HG03571 (cell line): ENCODE results near the gene CCL28.
"Not testable (repeated sequence)": the region's sequence is repeated elsewhere in the genome, so short reads cannot be mapped to it uniquely, and the experiment has no call there.

ENCODE experiments used
- ATAC-seq: cut with Tn5 transposase; IDR thresholded peaks from one replicate; pipeline ENCODE4 v1.9.1; 2021; ENCODE audit not compliant: unreplicated experiment

Gene CCL28, protein sequence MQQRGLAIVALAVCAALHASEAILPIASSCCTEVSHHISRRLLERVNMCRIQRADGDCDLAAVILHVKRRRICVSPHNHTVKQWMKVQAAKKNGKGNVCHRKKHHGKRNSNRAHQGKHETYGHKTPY

DNA sequence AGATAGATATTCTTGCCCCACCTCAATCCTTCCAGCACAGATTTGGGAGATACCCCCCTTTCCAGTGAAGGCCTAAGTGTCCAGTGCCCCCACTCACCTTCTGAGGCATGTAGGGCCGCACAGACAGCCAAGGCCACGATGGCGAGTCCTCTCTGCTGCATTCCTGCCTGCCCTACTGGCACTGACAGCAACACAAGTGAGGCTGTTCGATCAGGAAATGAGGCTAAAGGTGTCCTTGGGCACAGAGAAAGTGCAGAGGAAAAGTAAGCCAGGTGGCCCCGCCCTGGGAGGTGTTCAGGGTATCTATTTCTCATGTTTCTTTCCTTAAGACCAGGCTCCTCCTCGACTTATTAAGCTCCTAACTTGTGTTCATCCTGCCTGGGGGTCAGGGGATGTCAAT, at the start of gene CCL28:
Gene CCL28 (minus strand): TSS at position 236 of the 400 bp plus-strand sequence. CDS start 75 bp downstream, at position 161.
- no peak for ATAC-seq

DNA sequence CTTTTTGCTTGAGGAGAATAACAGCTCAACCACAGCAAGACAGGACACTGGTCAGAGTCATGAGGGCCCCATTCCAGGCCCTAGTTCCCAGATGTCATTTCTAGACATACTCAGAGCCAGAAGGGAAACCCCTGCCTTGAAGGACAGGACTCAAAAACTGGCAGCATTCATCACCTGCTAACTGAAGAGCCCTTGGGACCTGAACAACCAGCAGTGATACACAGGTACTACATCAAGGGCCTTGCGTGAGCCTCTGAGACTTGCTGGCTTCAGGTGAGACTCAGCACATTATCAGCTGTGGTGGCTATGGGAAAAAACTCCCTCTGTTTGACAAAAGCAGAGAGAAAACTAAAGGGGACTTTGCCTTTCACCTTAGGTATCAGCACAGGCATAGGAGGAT, 48.9 kb upstream of the CCL28 start:
- no peak for ATAC-seq

DNA sequence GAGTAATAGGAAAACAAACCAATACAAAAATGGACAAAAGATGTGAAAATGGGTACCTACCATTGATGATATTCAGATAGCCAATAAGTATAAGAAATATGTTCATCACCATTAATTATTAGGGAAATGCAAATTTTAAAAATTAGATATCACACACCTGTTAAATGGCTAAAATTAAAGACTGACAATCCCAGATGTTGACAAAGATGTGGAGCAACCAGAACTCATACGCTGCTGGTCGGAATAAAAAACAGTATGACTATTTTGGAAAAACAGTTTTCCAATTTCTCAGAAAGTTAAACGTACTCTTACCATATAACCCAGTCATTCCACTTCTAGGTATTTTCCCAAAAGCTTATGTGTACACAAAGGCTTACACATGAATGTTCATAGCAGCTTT, 44.4 kb upstream of the CCL28 start:
- no peak for ATAC-seq

DNA sequence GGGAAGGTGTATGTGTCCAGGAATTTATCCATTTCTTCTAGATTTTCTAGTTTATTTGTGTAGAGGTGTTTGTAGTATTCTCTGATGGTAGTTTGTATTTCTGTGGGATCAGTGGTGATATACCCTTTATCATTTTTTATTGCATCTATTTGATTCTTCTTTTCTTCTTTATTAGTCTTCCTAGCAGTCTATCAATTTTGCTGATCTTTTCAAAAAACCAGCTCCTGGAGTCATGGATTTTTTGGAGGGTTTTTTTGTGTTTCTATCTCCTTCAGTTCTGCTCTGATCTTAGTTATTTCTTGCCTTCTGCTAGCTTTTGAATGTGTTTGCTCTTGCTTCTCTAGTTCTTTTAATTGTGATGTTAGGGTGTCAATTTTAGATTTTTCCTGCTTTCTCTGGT, 29.4 kb upstream of the CCL28 start:
- not testable (repeated sequence) for ATAC-seq

DNA sequence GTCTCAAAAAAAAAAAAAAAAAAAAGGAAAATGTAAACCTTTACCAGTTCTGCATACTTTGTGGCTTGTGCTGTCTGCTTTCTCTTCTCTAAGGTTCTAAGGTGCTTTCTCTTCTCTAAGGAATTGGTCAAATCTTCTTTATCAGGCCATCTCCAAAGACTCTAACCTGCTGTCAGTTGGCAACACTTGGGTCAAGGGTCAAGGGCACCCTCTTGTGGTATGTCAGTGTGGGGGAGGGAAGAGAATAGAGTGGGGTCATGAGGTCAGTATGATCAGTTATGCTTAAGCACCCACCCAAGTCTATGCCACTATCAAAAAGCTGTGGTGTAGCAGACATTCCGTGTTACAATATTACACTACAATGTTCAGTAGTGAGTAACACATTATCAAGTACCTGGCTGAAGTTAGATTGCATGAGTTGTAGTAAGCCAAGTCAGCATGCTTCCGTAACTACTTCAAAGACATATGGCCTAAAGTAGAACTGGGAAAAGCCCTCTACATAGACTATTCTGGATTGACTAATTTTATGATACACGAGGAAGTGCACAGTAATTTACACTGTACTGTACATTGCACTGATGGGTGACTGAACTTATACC, 25.0 kb upstream of the CCL28 start:
- ATAC-seq = no peak

DNA sequence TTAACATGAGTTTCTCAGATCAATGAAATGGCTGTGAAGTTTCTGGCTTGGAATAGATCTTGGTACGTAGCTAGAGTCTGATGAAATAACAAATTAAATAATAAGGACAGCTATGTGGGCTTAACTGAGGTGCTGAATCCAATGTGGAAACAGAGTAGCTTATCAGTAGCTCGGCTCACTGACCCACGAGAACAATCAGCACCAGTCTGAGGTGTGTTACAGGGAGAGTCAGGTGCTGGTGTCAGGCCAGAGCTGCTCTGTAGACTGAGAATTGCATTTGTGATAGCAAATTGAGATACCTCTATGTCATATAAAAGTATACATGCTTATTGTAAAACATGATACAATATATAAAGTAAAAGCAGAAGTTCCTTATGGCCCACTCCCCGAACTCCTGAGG, 21.2 kb upstream of the CCL28 start:
- ATAC-seq = no peak

DNA sequence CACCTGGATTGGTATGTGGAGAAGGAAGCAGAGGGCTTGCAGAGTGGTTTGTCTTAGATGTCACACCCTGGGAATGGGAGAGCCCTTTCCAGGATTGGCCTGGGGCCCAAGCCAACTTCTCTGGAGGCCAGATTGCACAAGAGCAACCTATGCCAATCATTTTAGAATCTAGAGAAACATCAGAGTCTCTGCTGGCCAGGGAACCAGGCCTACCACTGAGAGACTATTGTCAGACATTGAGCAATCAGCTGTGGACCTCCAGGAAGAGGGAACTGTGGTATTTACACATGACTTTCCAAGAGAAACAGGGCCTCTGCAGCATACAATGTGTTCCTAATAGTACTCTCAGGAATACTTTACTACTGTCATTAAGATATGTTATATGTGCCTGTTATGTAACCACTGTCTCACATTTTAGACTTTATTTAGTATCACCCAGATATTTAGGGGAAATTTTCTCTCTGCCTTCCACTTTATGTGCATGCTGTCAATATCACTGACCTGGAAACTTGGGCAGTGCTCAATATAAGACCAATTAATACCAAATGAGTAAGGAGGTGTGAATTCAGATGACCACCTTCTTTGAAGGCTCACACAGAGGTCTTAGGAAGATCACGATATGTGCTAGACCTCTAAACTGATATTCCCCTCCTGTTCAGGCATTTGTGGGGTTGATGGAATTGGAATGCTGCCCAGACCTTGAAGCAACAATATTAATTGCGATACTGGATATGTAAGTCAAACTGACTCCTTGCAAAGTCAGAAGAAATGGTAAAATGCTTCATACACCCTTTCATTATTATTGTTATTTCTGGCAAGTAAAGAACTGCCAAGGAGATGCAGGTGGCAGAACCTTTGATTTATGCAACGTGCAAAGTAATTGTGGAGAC, 20.5 kb upstream of the CCL28 start:
- ATAC-seq = no peak

DNA sequence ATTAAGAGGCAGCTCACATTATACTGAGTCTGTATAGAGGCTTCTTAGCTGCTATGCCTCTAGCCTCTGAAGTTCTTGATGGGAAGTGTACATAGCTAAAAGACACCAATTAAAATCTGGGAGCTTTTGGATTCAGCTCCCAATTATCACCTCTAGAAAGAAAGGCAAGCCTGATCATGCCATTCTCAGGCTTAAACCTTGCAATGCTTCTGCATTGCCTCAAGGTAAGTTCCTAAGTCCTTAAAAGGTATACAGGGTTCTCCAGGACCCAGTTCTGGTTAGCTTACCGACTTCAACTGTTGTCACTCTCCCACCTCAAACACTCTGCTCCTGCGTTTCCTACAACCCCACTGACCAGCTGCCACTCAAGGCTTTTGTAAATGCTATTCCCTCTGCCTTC, 17.5 kb upstream of the CCL28 start:
- no peak for ATAC-seq

DNA sequence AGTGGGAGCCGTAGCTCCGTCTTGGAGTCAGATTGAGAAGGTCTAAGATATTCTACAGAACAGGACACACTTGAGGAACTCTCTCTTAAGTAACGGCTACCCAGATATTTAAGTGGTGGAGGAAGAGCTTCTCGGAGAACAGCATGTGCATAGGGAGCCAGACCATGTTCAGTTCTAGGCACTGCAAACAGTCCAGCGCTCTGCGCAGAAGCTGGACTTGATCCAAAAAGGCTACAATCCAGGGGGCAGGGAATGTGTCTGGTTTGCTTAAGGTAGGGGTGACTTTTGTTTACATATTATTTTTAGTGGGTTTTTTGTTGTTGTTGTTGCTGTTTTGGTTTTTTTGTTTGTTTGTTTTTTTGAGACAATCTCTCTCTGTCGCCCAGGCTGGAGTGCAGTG, 16.8 kb upstream of the CCL28 start:
- no peak for ATAC-seq

DNA sequence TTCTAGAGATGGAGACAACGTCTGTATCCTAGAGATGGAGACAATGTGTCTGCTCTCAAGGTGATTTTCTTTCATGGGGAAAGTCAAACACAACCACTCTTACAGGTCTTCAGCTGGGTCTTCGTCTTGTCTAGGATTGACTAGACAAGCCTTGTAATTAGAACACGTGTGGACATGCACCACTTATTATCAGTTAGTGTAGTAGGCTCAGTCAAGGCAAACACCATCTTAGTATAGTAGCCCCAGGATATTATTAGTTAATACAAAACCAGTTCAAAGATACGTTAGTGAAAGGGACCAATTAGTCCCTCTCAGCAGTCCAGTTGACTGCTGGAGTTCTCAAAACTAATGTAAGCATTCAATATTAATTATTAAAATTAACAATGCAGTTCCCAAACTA, 15.1 kb upstream of the CCL28 start:
- ATAC-seq = no peak

DNA sequence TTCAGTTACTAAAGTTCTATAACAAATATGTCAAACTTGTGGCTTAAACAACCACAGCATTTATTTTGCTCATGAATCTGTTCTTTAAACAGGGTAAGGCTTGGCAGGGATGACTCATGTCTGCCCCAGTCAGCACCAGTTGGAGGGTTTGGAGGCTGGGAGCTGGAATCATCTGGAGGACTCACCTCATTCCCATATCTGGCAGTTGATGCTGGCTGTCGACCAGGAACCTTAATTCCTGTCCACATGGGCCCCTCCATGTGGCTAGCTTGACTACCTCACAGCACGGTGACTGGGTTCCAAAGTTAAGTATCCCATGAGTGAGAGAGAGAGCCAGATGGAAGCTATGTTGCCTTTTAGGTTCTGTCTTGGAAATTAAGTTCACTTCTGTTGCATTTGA, 13.8 kb upstream of the CCL28 start:
- no peak for ATAC-seq

DNA sequence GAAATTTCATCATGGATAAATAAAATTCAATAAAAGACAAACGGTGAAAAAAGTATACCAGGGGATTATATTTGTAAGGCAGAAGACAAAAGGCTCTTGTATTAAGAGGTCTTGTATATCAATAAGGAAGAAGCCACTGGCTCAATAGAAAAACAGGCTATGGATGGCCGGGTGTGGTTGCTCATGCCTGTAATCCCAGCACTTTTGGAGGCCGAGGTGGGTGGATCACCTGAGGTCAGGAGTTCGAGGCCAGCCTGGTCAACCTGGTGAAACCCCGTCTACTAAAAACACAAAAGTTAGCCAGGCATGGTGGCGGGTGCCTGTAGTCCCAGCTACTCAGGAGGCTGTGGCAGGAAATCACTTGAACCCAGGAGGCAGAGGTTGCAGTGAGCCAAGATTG, 10.9 kb upstream of the CCL28 start:
- ATAC-seq = not testable (repeated sequence)

DNA sequence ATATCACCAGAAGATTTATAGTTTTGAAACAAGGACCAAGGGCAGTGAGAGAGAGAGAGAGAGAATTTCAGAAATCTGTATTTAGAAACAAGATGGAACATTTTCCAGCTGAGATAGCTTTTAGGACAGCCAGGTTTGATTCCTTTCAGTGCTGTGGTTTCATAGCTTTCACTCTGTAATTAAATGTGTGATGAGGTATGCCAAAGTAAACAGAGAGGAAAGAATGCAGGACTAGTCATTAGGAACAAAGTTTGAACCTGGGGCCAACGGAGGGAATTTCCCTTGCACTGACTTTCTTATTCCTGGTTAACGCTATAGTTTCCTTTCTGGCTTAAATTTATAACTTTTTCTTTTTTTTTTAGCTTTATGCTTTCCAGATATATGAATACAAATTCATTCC, 10.0 kb upstream of the CCL28 start:
- no peak for ATAC-seq

DNA sequence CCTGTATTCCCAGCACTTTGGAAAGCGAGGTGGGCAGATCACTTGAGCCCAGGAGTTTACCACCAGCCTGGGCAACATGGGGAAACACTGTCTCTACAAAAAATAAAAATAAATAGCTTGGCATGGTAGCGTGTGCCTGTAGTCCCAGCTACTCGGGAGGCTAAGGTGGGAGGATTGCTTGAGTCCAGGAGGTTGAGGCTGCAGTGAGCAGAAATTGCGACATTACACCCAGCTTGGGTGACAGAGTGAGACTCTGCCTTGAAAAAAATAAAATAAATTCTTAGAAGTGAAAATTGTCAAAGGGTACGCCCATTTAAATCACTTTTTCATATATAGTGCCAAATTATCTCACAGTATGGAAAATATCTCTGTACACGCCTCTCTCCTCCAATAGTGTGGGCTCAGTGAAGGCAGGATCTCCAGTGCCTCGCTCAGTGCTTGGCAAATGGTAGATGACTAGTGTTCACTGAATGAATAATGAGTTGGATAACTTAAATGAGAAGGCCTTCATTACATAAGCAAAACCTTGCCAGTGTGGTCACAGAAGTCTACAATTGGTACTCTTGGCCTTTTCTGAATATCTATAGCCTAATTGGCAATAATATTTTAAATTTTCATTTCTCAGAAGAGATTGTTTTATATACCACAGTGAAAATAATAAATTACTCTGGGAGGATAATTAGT, 9.4 kb upstream of the CCL28 start:
- ATAC-seq = no peak

DNA sequence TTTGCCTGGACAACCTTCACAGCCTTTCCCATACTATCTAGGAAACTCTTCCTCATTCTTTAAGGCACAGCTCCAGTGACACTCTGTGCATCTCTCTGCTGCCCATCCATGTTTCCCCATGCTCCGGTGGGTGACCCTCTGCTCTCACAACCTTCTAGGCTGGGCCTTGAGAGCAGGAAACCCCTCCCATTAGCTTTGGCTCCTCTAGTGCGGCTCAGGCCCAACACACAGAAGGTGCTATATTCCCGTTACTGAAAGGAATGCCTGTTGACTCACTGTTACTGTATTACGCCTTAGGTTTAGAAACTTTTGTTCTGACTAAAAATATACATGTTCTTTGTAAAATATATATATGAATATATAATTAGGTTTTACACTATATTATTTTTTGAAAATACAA, 8.1 kb upstream of the CCL28 start:
- ATAC-seq = no peak

DNA sequence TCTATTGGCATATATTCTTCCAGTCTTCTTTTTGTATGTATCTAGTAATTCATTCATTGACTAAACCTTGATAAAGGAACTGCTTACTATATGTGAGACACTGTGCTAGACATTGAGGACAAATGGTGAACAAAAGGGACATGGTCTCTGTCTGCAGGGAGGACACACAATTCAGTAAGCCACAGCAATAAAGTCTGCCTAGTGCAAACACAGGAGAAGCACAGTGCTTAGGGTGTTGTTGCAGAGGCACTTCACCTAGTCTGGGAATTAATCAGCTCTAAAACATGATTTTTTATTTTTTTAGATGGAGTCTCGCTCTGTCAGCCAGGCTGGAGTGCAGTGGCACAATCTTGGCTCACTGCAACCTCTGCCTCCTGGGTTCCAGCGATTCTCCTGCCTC, 6.4 kb upstream of the CCL28 start:
- no peak for ATAC-seq

DNA sequence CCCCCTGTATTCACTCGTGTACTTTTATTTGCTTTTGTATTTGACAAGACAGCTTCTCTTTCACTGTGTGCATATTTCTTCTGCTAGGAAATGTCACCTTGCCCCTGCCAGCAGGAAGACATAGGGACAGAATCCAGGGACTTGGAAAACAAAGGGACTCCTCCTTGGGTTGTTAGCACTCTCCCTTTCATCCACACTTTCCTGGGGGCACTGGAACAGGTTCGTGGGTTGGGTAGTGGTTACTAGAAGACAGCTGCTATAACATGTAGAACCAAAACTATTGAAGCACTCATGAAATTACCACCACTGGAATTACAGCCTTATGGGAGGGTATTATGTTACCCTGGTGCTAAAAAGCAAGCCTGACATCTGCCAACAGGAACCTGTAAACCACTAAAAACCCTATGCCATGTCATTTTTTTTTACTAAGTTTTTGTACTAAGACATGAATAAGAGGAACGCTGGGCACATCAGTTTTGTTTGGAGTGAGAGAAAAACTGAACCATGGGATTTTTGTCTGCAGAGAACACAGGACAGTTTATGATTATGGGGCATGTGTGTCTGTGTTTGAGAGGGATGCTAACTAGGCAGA, 4.7 kb upstream of the CCL28 start:
- no peak for ATAC-seq

DNA sequence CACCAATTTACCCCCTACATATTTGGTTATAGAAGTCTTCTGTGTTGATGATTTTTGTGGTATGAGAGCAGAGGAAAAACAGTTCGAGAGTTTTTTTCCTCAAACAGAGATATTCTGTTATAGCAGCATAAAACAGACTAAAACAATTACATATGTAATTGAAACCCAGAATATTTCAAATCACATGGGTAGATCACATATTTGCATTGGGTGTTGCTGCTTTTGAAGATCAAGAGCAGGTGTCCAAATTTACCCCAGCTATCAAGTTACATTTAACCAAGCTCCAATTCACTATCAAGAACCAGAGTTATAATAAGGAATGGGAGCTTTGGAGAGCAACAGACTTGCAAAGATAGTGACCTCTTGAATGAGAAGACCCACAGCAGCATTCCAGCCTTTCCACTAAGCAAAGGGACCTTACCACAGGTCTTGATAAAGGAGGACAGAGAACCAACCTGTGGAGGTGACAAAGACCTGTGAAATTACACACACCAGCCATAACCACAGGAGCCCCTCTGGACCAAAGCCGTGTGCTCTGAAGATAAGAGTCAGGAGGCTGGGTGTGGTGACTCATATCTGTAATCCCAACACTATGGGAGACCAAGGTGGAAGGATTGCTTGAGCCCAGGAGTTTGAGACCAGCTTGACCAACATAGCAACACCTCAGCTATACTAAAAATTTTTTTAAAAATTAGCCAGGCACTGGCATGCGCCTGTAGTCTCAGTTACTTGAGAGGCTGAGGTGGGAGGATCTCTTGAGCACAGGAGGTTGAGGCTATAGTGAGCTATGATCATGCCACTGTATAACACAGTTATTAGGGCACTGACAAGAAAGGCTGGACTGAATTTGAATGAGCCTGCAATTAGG, 4.0 kb upstream of the CCL28 start:
- ATAC-seq = no peak

DNA sequence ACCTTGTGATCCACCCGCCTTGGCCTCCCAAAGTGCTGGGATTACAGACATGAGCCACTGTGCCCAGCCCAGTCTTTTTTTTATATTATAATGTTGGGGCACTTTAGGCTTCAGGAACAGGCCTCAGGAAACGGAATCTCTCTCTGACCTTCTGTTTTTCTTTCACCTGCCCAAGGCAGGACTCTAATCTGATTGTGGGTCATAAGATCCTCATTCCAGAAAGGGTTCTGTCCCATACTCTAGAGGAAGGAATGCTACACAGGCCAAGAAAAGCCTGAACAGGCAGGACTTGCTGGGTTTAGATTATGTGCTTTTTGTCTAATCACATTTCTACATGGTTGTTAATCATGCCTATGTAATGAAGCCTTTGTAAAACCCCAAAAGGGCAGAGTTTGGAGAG, 1.8 kb upstream of the CCL28 start:
- ATAC-seq = no peak

DNA sequence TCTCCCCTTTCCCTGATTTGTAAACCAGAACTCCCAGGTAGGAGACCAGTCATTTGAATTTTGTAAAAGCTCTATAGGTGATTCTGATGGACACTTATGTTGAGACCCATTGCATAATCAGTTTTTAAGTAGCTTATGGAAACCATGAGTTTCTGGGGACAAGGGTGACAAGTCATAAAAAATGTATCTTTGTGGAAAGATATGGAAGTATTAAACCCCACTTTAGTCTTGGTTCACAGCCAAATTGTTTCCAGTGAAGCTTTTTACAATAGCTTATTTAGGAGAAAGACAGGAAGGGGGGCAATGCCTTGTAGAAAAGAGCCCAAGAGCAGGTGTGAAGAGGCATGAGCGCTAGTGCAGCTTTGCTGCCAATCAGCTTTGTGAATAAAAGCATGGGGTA, 453 bp upstream of the CCL28 start:
- ATAC-seq = no peak
